Activated T-helper 1 cell treated with anti-CD3 and anti-CD28 coated beads, Interleukin-12 subunit alpha, Interleukin-12 subunit beta, Interleukin-2, Interleukin-4 antibody, amounts not matched to agents 30 ng/mL and 10 ng/mL and 1 ng/mL, durations not matched to agents 14 hours and 24 hours and 36 hours (primary cell): ENCODE results near the gene EPS8. TPM values are rescaled to one million over a fixed set of nuclear protein-coding genes. Genes with fewer than 3 reads are reported as not detected.
"Not testable (repeated sequence)": the region's sequence is repeated elsewhere in the genome, so short reads cannot be mapped to it uniquely, and the experiment has no call there.

ENCODE experiments used
- DNase-seq: peaks from one replicate; pipeline ENCODE4 v3.0.0; 2021; ENCODE audit warnings: low spot score
- H3K27ac Mint-ChIP-seq: one replicate; pipeline ENCODE4 v1.8.0; 2021; ENCODE audit warnings: mild to moderate bottlenecking, mixed read lengths
- H3K27me3 Mint-ChIP-seq: one replicate; pipeline ENCODE4 v1.8.0; 2022; ENCODE audit warnings: mild to moderate bottlenecking, moderate library complexity, mixed read lengths; ENCODE audit not compliant: insufficient read depth
- H3K36me3 Mint-ChIP-seq: one replicate; pipeline ENCODE4 v1.8.0; 2021; ENCODE audit warnings: low read depth, mixed read lengths
- H3K4me1 Mint-ChIP-seq: one replicate; pipeline ENCODE4 v1.8.0; 2021; ENCODE audit warnings: low read depth, mixed read lengths
- H3K4me3 Mint-ChIP-seq: one replicate; pipeline ENCODE4 v1.8.0; 2021; ENCODE audit warnings: mild to moderate bottlenecking, moderate library complexity, mixed read lengths
- H3K9me3 Mint-ChIP-seq: one replicate; pipeline ENCODE4 v1.8.0; 2021; ENCODE audit warnings: mixed read lengths
- intact Hi-C: fragments of 100-400 bp; cut with micrococcal nuclease; formaldehyde crosslinking; loops from one replicate; pipeline ENCODE4 v1.15.1; 2024
- total RNA-seq: library from RNA; stranded (reverse); gene quantifications from 2 replicates; pipeline ENCODE4 v1.2.3, GENCODE V29; 2022

The EPS8 gene
- total RNA-seq, 1 donor from 2014 or later: 1.9 TPM

DNA sequence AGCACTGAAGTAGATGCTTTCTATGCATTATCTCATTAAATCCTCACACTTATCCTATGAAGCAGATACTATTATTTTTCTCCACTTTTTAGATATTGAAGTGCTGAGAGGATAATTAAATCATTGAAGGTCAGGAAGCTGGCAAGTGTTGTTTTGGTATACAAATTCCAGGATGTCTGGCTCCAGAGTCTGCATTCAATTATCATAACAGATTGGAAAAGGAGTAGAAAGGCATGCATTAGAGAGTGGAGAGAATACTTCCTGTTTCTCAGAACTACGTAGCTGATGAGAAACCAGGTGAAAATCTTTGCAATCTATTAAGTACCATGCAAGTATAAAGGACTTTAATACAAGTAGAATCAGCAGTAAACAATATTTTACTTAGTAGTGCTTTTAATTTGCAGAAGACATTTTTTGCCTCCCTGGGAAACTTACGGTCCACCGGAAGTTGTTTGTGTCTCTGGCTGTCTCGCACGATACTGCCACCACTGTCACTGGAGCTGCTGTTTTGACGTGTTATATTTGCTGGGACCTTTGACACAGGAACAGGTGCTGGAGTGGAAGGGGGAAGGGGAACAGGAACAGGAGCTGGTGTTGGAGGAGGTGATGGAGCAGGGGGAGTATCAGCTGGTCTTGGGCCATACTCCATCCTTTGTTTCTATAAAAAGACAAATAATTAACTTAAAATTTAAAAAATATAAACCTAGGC, 158.0 kb downstream of the EPS8 start:
- DNase-seq: no peak
- H3K27me3 Mint-ChIP-seq: peaks cover 2% of the 10 kb centered on the region
- H3K4me3 Mint-ChIP-seq: no peak overlapping the region
- H3K27ac Mint-ChIP-seq: no peak overlapping the region
- no peaks in the 10 kb centered on the region for H3K9me3 Mint-ChIP-seq
- H3K4me1 Mint-ChIP-seq: no peaks in the 10 kb centered on the region
- intact Hi-C loops: no loop called here
- H3K36me3 Mint-ChIP-seq: no peaks in the 10 kb centered on the region

GRCh38 chr12:15629761-15630160, 159.4 kb downstream of the EPS8 start:
- no peak for DNase-seq
- Mint-ChIP-seq H3K27ac (no peak overlapping the region), H3K9me3 (no peaks in the 10 kb centered on the region), H3K27me3 (peaks cover 2% of the 10 kb centered on the region), H3K4me3 (no peak overlapping the region), H3K36me3 (no peaks in the 10 kb centered on the region), H3K4me1 (no peaks in the 10 kb centered on the region)
- intact Hi-C loops: no loop called here

DNA sequence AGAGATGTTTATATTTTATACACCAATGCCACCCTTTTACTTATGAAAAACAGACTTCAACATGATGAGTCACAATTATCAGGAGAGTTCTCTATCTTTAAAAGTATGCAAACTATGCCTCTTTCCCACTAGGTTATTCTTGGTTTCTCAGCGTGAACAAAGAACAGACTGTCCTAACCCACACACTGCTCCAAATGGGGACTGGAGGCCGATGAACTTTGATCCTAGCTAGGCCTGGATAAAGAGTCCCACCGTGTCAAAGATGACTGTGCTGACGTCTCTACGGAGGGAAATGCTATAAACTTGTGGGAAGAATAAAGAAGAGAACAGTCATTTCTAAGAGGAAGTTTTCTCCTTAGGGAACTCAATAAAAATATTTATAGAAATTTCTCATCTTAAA, 160.1 kb downstream of the EPS8 start:
- Mint-ChIP-seq H3K27me3 (peaks cover 2% of the 10 kb centered on the region), H3K4me1 (no peaks in the 10 kb centered on the region), H3K27ac (no peak overlapping the region), H3K4me3 (no peak overlapping the region), H3K9me3 (no peaks in the 10 kb centered on the region), H3K36me3 (no peaks in the 10 kb centered on the region)
- intact Hi-C loops: no loop called here
- DNase-seq: no peak

GRCh38 chr12:15627995-15628945, 160.9 kb downstream of the EPS8 start:
- peaks cover 2% of the 10 kb centered on the region for H3K27me3 Mint-ChIP-seq
- no peak for DNase-seq
- intact Hi-C loops: no loop called here

GRCh38 chr12:15625075-15625474, 164.1 kb downstream of the EPS8 start:
- no peaks in the 10 kb centered on the region for H3K9me3 Mint-ChIP-seq
- H3K27ac Mint-ChIP-seq: no peak overlapping the region
- no peak for DNase-seq
- H3K4me1 Mint-ChIP-seq: no peaks in the 10 kb centered on the region
- H3K36me3 Mint-ChIP-seq: no peaks in the 10 kb centered on the region
- H3K27me3 Mint-ChIP-seq: no peaks in the 10 kb centered on the region
- H3K4me3 Mint-ChIP-seq: no peak overlapping the region
- intact Hi-C loops: no loop called here

More at GRCh38 chr12:15627995-15628945, 160.9 kb downstream of the EPS8 start:
- no peaks in the 10 kb centered on the region for H3K36me3 Mint-ChIP-seq
- no peaks in the 10 kb centered on the region for H3K9me3 Mint-ChIP-seq
- H3K4me1 Mint-ChIP-seq: no peaks in the 10 kb centered on the region
- H3K27ac Mint-ChIP-seq: no peak overlapping the region
- H3K4me3 Mint-ChIP-seq: no peak overlapping the region

DNA sequence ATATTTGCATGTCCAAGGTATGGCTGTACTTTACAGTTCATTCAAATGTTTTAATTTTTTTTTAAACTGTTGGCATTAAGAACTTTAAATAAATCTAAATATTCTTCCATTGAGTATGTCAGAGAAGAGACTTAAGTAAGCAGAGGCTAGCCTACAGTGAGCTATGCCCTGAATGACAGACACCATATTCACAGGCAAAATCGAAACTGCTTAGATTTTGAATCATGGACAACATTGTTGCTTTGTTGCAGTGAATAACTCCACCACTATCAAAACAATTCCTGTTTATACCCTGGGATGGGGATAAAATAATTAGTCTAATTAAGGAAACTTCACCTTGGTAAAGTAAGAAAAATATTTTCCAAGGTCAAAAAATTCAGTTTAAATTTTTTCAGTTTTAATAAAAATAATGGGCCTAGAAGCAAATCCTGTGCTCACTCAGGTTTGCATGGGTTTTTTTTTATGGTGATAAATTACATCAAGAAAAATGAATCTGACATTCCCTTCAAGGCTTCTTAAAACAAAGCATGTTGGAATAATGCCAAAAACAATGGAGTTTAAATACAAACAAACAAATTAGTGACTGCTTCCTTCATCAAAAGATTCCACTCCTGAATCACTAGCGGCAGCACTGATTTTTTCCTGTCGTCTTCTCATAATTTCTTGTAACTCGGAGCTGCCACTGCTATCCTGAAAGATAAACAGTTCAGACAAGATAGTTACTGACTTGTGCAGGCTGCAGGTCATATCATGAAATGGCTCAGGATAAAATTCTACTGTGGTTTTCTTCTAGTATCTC, 168.2 kb downstream of the EPS8 start:
- intact Hi-C loops: no loop called here
- Mint-ChIP-seq H3K9me3 (peaks cover 7% of the 10 kb centered on the region), H3K4me3 (no peak overlapping the region), H3K27me3 (peaks cover 4% of the 10 kb centered on the region), H3K36me3 (no peaks in the 10 kb centered on the region), H3K27ac (no peak overlapping the region), H3K4me1 (no peaks in the 10 kb centered on the region)
- no peak for DNase-seq

DNA sequence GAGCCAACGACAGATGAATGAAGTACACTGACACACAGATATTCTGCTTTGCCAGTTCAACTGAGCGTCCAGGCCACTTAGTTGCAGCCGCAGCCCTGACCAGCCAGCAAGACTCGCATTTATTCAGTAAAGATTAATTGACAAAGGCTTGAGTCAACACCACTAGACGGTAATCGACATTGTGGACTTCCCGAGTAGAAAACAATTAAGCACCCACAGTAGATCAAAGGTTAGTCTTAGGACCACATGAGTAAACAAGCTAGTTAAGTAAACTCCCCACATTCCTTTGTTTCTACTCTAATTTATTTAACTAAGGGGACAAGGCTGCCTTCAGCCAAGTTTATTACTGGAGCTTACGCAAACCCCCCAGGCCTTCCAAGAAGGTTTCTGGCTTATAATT, 172.7 kb downstream of the EPS8 start:
- intact Hi-C loops, H3K4me3 Mint-ChIP-seq: not testable (repeated sequence)

GRCh38 chr12:15613981-15614380, 175.2 kb downstream of the EPS8 start:
- DNase-seq: no peak
- H3K4me1 Mint-ChIP-seq: no peaks in the 10 kb centered on the region
- no peaks in the 10 kb centered on the region for H3K36me3 Mint-ChIP-seq
- peaks cover 11% of the 10 kb centered on the region for H3K9me3 Mint-ChIP-seq
- H3K27me3 Mint-ChIP-seq: peaks cover 2% of the 10 kb centered on the region
- H3K27ac Mint-ChIP-seq: no peak overlapping the region
- H3K4me3 Mint-ChIP-seq: no peak overlapping the region
- intact Hi-C loops: no loop called here

More for the DNA sequence above, 172.7 kb downstream of the EPS8 start:
- H3K9me3 Mint-ChIP-seq: peaks cover 11% of the 10 kb centered on the region
- H3K27ac Mint-ChIP-seq, H3K36me3 Mint-ChIP-seq, H3K27me3 Mint-ChIP-seq, H3K4me1 Mint-ChIP-seq, DNase-seq: not testable (repeated sequence)

- Mint-ChIP-seq H3K27me3 (peaks cover 2% of the 10 kb centered on the region), H3K4me1 (no peaks in the 10 kb centered on the region), H3K36me3 (no peaks in the 10 kb centered on the region), H3K27ac (no peak overlapping the region), H3K4me3 (no peak overlapping the region), H3K9me3 (peaks cover 4% of the 10 kb centered on the region)
- intact Hi-C loops: no loop called here
- no peak for DNase-seq
Observed at GRCh38 chr12:15608941-15609340, 180.2 kb downstream of the EPS8 start.

- no peak for DNase-seq
- Mint-ChIP-seq H3K27me3 (no peaks in the 10 kb centered on the region), H3K4me1 (no peaks in the 10 kb centered on the region), H3K4me3 (no peak overlapping the region), H3K9me3 (peaks cover 4% of the 10 kb centered on the region), H3K36me3 (no peaks in the 10 kb centered on the region), H3K27ac (no peak overlapping the region)
- intact Hi-C loops: no loop called here
Observed at GRCh38 chr12:15608406-15608805, 180.8 kb downstream of the EPS8 start.

GRCh38 chr12:15605881-15606590, 183.2 kb downstream of the EPS8 start:
- Mint-ChIP-seq H3K9me3 (no peaks in the 10 kb centered on the region), H3K4me1 (no peaks in the 10 kb centered on the region), H3K36me3 (no peaks in the 10 kb centered on the region), H3K4me3 (no peak overlapping the region), H3K27me3 (no peaks in the 10 kb centered on the region), H3K27ac (no peak overlapping the region)
- intact Hi-C loops: no loop called here
- no peak for DNase-seq

DNA sequence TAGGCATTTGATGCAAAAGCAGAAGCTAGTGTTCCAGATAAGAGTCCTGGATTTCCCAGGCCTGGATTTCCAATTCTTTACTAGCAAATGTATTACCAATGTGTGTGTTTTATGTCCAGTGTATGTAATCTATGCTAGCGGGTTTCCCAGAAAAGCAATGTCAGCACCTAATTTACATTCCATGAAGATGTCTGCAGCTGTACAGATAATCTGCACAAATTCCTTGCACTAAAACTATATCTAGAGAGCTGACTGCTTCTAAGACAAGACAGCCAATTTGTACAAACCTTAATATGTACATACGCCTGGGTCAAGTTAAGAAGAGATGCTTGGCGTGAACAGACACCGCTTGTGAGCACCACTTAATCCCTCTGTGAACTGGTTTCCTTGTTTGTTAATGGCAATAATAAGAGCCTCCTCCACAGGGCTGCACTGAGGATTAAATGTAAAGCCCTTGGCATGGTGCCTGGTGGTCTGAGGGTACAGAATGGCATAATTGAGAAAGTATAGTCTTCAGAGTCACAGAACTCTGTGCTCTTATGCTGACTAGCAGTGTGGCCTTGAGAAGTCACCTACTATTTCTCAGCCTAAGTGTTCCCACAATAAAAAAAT, 185.6 kb downstream of the EPS8 start:
- no peak overlapping the region for H3K27ac Mint-ChIP-seq
- H3K9me3 Mint-ChIP-seq: no peaks in the 10 kb centered on the region
- no peaks in the 10 kb centered on the region for H3K4me1 Mint-ChIP-seq
- H3K4me3 Mint-ChIP-seq: no peak overlapping the region
- H3K27me3 Mint-ChIP-seq: no peaks in the 10 kb centered on the region
- intact Hi-C loops: no loop called here
- no peak for DNase-seq
- H3K36me3 Mint-ChIP-seq: no peaks in the 10 kb centered on the region
